ENCODE measurements around the gene LRMDA. TPM values are rescaled to one million over a fixed set of nuclear protein-coding genes. Genes with fewer than 3 reads are reported as not detected.

LRMDA gene
- total and polyA plus RNA-seq, 7 donors = 1.0 to 5.7 (median 2.5) TPM

DNA sequence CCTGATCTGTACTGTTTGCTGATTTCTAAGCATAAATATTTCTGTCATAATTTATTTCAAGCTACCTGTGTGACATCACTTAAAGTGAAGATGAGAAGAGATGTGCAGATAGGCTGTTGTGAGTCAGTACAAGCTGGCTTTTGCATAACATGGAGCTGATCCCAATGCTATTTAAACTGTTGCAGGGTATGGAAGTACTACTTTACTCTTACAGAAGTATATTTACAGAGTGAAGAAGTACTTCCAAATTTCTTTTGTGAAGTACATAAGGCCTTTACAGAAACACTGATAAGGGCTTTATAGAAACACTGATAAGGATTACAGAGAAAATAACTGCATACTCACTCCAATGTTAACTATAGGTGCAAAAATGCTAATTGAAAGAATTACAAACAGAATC, 911.6 kb downstream of the LRMDA start:
- no peak overlapping the region for H3K4me3 ChIP-seq
- TF ChIP-seq CTCF (IDR thresholded peaks at IDR 0.05) = no peak
- intact Hi-C loops (cut with DNase I) = no loop called here
- H3K27ac ChIP-seq = no peak overlapping the region
- peaks cover 7% of the 10 kb centered on the region for H3K9me3 ChIP-seq
- H3K4me1 ChIP-seq = no peaks in the 10 kb centered on the region
- DNase-seq (no peak), ATAC-seq (no peak)
- H3K27me3 ChIP-seq (ENCODE audit: insufficient read depth in 3 of 3, low read length in 2 of 3) = no peaks in the 10 kb centered on the region
- no peaks in the 10 kb centered on the region for H3K36me3 ChIP-seq (ENCODE audit: insufficient read depth in 1 of 2, low read depth in 1 of 2)

GRCh38 chr10:76347832-76348231, 916.4 kb downstream of the LRMDA start:
- H3K27ac ChIP-seq = no peak overlapping the region

DNA sequence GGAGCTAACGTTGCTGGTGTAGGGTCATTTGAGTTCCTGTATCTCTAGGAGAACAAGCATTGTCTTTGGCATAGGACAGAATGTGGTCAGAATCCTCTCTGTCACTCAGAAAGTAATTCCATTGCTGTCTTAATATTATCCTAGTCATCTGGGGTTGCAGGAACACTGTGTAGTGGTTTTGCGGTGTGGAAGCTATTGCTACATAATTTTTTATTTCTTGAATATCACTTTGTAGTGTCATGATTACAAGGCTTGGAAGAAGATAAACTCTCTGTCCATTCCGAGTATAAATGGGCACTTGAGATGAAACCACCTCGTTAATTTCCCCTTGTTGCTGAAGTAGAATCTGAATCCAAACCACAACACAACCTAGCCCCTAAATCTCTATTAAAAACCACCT, 919.2 kb downstream of the LRMDA start:
- Histone ChIP-seq H3K36me3 (ENCODE audit: insufficient read depth in 1 of 2, low read depth in 1 of 2) (no peaks in the 10 kb centered on the region), H3K4me3 (no peak overlapping the region), H3K9me3 (no peaks in the 10 kb centered on the region), H3K27ac (no peak overlapping the region), H3K4me1 (no peaks in the 10 kb centered on the region), H3K27me3 (ENCODE audit: insufficient read depth in 3 of 3, low read length in 2 of 3) (no peaks in the 10 kb centered on the region)
- ATAC-seq = peak in 1 of 4 donors; percentile 34
- TF ChIP-seq CTCF (IDR thresholded peaks at IDR 0.05) = no peak
- DNase-seq = no peak
- intact Hi-C loops (cut with DNase I) = no loop called here
- WGBS, 3 donors = 60 to 79% (median 77%) methylated on average over 4 of the region's 4 CpGs

More at GRCh38 chr10:76347832-76348231, 916.4 kb downstream of the LRMDA start:
- no peak overlapping the region for H3K4me3 ChIP-seq
- no peaks in the 10 kb centered on the region for H3K4me1 ChIP-seq
- 90 to 94% (median 94%) methylated on average over 2 of the region's 2 CpGs for WGBS, 3 donors
- H3K36me3 ChIP-seq (ENCODE audit: insufficient read depth in 1 of 2, low read depth in 1 of 2) = no peaks in the 10 kb centered on the region
- peaks cover 7% of the 10 kb centered on the region for H3K9me3 ChIP-seq
- TF ChIP-seq CTCF (IDR thresholded peaks at IDR 0.05) = no peak
- H3K27me3 ChIP-seq (ENCODE audit: insufficient read depth in 3 of 3, low read length in 2 of 3) = no peaks in the 10 kb centered on the region
- ATAC-seq = no peak
- intact Hi-C loops (cut with DNase I) = no loop called here
- no peak for DNase-seq

- Histone ChIP-seq H3K9me3 (no peaks in the 10 kb centered on the region), H3K27ac (no peak overlapping the region), H3K4me1 (no peaks in the 10 kb centered on the region), H3K36me3 (ENCODE audit: insufficient read depth in 1 of 2, low read depth in 1 of 2) (no peaks in the 10 kb centered on the region), H3K27me3 (ENCODE audit: insufficient read depth in 3 of 3, low read length in 2 of 3) (no peaks in the 10 kb centered on the region), H3K4me3 (no peak overlapping the region)
- 90 to 97% (median 93%) methylated on average over 5 of the region's 5 CpGs for WGBS, 3 donors
- no peak for DNase-seq
- intact Hi-C loops (cut with DNase I) = no loop called here
- no peak for ATAC-seq
- no peak for TF ChIP-seq CTCF (IDR thresholded peaks at IDR 0.05)
Observed at GRCh38 chr10:76352300-76352699, 920.9 kb downstream of the LRMDA start.

- WGBS, 3 donors = 54 to 60% (median 57%) methylated on average over 6 of the region's 6 CpGs
Observed at GRCh38 chr10:76353237-76353851, 921.9 kb downstream of the LRMDA start.

More at GRCh38 chr10:76353237-76353851, 921.9 kb downstream of the LRMDA start:
- no peak for TF ChIP-seq CTCF (IDR thresholded peaks at IDR 0.05)
- Histone ChIP-seq H3K4me3 (no peak overlapping the region), H3K9me3 (no peaks in the 10 kb centered on the region), H3K27ac (no peak overlapping the region), H3K27me3 (ENCODE audit: insufficient read depth in 3 of 3, low read length in 2 of 3) (no peaks in the 10 kb centered on the region), H3K4me1 (no peaks in the 10 kb centered on the region), H3K36me3 (ENCODE audit: insufficient read depth in 1 of 2, low read depth in 1 of 2) (no peaks in the 10 kb centered on the region)
- ATAC-seq (no peak), DNase-seq (no peak)
- intact Hi-C loops (cut with DNase I) = no loop called here
